HT1080 (cell line): Measurements from ENCODE around the gene FAM20C. TPM values are rescaled to one million over a fixed set of nuclear protein-coding genes. Genes with fewer than 3 reads are reported as not detected.
A peak's percentile ranks its signal among the peaks of the same experiment; 100 is the strongest.

Source experiments
- DNase-seq: peaks from one replicate; pipeline ENCODE4 v3.0.0-alpha.2; 2015; ENCODE audit warnings: low read depth
- polyA plus RNA-seq, 2 experiments: library from polyadenylated mRNA; depleted of rRNA; stranded (reverse); fragments of >200 nt; gene quantifications; 2 replicates each; pipeline ENCODE4 v1.2.3, GENCODE V29; 2015
- total RNA-seq: library from RNA; depleted of rRNA; stranded (reverse); fragments of >200 nt; shearing (Covaris generic); gene quantifications from 2 replicates; pipeline ENCODE4 v1.2.3, GENCODE V29; 2014; rRNA removed

FAM20C gene
- total RNA-seq = 24.0 and 31.3 TPM in 2 replicates
- polyA plus RNA-seq (2015; cell fraction: cytosol; rRNA removed) = 93.0 and 93.5 TPM in 2 replicates
- polyA plus RNA-seq (2015; cell fraction: nucleus; rRNA removed) = 76.3 and 88.7 TPM in 2 replicates

DNA sequence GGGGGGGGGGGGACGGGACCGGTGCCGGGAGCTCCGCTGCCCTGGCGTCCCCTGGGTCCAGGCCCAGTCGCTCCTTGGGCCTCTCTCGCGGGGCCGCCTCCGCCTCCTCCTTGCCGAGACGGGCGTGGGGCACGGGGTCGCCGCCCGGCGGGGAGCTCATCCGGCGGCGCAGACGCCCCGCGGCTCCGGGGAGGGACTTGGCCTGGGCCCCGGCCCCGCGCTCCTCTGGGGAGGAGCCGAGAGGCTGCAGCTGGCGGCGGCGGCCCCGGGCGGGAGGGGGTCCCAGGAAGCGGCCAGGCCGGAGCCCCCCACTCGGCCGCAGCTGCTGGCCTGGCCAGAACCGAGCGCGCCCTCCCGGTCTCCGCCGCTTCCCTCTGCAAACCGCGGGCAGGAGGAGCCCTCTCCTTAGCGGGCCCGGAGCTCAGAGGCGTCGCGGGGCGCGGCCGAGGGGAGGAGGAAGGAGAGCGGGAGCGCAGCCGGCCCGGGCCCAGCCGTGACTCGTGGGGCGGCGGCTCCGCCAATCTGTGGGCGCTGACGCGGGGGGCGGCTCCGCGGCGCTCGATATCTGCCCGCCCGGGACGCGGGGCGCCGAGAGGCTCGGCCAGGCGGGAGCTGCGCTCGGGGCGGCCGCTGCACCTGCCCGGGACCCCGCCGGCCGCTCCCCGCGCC is at the start of gene FAM20C:
Gene FAM20C (plus strand): TSS at position 591 of the 669 bp plus-strand sequence. CDS start 629 bp downstream, outside the sequence.
- peak; percentile 65 for DNase-seq

DNA sequence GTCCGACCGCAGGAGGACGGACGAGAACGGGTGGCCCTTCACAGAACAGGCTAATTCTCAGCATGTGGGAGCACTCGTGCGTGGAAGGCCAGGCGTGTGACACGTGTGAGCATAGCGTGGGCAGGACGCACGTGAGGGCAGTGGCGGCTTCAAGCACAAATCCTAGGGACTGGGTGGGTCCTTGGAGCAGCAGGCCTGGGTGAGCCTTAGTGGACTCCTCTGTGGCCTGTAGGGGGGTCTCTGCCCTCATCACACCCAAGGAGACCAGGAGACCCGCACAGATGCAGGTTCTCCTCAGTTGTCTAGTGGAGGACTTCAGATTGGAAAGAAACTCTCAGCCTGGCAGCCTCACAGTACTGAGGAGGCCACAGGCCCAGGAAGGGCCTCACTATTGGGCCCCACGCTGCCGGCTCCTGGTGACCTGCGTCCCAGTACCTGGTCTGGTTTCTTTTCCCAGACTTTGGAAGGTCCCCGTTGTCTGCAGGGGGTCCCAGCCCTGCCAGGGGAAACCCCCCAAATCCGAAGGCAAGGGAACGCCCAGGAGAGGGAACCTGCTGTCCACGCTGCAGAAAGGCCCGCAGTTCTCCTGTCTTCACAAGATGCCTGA is 49.1 kb upstream of the FAM20C start:
- DNase-seq = no peak

DNA sequence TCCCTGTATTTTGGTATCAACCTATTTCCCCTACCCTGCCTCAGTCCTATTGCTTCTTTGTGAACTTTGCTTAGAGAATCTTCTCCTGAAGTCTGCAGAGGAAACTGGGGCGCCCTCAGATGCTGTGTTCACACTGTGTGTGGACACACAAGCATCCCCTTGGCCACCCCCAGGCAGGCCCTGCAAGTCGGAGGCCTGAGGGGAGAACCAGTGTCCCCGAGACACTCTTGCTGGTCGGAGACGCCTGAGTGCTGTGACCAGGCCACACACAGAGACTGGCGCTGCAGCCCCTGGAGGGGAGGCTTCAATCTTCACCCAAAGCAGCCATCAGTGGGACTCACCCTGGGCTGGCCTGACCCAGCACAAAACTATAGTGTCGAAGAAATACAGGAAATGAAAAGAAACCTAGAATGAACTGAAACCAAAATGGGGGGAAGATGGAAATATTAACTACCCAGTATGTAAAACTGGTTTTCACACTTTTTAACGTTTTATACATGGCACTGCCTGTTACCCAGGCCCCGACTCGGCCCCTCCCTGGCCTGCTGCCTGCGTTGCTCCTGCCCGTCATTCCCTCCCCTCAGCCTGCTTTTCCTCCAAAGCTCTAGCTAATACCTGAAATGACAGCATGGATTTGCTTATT is 48.4 kb upstream of the FAM20C start:
- no peak for DNase-seq

DNA sequence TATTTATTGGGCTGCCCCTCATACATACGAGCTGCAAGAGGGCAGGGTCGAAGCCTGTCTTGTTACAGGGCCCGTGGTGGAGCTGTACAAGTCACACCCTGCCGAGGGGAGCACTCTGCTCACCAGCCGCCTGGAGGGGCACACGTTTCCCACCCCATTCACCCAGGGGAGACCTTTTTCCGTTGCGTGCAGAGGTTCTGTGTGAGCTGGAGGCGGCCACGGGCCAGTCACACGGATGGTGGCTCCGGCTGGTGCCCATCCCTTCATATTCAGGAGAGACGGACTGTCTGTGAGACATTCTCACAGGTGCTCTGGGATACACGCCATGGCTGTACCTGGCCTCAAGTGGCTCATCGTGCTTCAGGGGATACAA is 47.9 kb upstream of the FAM20C start:
- DNase-seq = no peak

DNA sequence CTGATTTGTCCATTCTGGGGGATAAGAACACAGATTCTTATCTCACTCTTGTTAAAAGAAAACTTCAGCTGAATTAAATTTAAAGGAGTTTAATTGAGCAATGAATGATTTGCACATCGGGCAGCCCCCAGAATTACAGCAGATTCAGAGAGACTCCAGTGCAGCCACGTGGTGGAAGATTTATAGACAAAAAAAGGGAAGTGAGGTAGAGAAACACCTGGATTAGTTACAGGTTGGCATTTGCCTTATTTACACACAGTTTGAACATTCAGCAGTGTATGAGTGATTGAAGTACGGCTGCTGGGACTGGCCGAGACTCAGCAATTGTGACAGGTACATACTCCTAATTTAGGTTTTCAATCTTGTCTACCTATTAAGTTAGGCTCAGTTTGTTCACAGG is 46.5 kb upstream of the FAM20C start:
- DNase-seq = no peak

DNA sequence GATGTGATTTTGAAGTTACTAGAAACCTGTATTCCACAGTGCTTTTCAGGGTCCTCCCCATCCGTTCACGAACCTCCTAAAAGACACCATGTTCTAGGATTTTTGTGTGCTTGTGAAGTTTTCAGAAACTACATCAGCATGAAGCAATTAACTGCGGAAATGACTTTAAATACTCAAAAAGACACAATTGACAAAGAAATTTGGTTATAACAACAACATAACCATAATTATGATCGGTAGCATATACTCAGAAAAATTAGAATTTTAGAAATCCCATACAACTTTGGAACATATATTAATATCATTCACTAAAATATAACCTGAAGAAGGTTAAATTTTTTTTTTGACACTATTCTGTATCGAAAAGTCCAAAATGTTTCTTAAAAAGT is 43.8 kb upstream of the FAM20C start:
- no peak for DNase-seq

DNA sequence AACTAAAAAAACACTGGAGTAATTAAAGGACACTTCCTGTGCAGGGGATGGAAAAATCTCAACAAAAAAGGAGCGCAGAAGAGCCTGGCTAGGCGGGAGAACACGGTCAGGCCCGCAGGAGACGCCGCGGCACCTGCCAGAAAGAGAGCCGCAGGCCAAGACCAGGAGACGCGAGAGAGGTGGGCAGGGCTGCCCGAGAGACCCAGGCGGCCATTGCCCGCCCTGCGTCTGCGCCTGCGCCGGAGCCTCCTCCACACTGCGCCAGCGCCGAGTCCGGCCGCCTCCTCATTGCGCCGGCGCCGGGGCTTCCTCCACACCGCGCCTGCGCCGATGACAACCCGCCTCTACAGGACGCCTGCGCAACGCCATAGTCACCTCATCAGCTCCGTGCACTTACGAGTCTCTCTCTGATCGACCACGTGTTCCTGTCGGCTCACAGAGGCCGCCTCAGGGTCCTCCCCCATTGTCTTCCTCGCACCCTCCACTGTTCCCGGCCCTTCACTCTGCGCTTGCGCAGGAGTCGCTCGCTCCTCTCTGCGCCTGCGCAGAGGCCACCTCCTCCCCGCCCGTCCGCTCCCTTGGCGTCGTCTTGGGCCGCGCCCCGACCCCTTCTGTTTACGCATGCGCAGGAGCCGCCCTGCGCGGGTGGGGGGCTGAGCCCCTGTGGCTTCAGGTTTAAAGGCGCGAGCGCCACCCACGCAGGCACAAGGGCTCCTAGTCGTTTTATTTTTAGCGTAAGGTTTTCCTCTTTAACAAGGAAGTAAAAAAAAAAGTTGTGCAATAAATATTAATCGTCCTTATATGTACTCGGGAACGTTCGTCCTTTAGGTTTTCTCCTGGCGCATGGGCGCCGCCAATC is 43.2 kb upstream of the FAM20C start:
- peak; percentile 98 for DNase-seq

DNA sequence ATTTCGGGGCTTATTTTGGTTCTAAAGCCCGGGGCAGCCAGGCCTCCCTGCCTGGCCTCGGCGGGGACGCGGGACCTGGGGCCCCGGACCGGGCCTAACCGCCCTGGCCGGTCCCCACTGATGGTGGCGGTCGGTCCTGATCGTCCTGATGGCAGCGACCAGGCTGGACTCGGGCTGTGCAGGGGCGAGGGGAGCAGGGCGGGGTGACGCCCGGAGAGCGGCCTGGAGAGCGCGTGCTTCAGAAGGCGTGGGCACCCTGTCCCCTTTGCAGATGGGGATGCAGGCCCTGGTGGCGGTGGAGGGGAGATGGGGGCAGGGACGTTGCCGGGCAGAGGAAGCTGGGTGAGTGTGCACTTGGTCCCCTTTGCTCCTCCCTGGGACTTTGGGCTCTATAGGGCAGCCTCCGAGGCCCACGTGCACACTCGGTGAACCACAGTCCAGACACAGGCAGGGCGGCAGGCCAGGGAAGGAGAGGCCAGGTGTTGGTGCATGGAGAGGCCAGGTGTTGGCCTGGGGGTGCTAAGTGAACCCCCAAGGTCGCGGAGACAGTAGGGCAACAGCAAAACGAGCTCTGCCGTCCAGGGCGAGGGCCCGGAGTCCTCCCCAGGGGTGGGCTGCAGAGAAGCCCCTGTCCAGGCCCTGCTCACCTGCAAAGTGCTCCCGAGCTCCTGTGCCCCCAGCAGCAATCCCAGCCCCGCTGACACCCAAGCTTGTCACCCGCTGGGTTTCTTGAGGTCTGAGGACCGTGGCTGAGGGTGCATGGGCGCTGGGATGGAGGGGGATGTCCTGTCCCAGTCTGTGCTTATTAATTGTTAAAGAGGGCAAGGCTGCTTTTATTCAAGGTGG is 42.4 kb upstream of the FAM20C start:
- DNase-seq = no peak

DNA sequence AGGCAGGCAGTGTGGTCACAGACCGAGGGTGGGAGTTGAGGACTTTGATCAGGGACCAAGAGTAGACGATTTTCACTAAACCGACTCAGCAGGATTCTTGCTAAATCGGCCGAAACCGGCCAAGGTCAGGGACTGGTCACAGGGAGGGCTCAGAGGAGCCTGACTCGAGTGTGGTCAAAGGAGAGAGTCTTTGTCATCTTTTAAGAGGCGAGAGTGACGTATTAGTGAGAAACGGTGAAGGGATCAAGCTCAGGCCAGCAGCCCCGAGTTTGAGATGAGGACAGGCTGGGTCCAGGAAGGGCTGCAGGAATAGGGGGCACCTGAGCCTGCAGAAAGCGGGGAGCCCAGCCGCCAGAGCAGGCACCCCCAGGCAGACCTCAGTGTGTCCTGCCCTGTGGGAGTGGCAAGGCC is 41.6 kb upstream of the FAM20C start:
- no peak for DNase-seq

DNA sequence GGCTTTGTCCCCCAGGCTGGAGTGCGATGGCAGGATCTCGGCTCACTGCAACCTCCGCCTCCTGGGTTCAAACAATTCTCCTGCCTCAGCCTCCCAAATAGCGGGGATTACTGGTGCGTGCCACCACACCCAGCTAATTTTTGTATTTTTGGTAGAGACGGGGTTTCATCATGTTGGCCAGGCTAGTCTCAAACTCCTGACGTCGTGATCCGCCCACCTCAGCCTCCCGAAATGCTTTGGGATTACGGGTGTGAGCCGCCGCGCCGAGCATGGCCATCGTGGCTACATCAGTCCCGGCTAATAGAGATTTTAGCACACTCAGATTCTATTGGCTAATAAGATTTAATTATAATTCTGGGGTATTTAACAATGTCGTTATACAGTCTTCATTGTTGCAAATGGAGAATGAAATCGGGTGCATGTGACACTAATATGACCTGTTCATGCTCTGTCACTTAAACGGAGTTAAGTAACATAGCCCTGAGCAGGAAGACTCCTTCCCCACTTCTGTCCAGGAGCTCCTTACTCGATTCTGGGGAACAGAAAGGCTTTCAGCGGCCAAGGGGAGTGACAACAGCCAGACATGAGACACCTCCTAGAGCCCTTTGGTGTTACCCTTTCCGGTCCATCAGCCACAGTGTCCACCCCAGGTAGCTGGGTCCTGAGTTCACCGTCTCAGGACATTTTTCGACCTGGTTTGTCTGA is 40.9 kb upstream of the FAM20C start:
- DNase-seq = no peak

DNA sequence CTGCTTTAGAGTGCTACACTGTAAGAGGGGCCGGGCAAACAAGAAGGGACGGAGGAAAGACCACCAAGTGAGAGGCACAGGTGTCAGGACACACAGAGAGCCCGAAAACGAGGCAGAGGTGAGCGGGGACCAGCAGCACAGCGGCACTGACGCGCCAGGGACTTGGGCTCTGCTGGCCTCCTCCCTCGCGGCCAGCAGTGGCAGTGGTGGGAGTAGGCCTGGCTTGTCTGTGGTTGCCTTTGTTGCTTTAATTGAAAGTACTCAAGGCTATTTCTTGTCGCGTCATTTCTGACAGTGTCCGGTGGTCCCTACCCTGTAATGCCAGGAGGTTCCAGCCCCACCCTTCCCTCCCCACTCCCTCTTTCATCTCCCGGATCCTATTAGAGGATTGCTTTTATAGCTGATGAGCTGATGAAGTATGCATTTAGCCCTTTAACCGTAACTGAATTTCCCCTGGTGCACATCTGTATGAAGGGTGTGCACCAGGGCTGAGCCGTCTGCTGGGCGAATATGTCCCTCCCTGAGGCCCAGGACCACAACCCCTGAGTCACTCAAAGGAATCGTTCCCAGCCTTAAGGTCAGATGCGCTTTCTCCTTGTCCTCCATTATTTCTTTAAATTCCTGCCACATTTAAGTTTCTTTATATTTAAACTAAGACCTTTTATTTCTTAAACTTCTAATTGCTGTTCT is 39.5 kb upstream of the FAM20C start:
- DNase-seq = no peak

DNA sequence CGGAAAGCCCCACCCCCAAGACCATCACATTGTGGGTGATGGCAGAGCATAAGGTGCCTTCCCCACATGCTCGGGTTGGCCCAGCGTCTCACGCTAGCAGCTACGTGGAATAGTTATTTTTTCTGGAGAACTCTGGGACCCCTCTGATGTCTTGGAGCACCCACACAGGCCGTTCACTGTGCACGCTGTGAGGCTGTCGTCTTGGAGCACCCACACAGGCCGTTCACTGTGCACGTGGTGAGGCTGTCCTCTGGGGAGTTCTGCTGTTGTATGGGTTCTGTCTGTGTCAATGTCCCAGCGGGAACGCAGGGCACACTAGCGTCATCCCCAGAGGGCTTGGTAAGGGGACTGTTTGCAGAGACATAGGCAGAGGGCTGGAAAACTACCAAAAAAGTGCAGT is 38.8 kb upstream of the FAM20C start:
- DNase-seq = no peak

DNA sequence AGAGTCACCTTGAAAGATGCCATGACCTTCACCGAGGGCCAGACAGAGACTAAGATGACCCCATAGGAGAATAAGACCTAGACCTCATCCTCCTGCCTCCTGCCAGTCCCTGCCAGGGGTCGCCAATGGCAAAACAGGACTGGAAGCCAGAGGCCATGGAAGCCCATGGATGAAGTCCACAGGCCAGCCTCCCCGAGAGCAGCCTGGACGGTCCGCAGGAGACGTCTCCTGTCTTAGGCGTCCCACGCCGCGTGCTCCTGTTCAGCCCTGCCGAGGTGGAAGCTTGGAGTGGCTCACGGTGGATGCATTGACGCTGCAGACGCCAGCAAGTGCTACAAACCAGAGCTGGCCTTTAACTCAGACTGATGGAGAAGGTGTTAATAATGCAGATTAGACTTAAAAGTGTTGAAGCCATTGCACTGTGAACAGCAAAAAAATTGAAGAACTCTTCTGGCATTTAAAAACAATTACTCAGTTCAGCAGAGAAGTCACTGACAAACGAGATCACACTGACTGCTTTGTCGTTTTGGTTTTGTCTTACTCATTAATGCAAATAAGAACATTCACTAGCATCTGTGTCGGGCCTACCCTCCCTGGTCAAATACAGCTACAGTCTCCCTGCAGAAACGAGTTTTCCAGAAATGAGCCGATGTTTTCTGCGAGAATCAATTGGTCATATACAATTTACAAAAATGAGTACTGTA is 38.1 kb upstream of the FAM20C start:
- no peak for DNase-seq

DNA sequence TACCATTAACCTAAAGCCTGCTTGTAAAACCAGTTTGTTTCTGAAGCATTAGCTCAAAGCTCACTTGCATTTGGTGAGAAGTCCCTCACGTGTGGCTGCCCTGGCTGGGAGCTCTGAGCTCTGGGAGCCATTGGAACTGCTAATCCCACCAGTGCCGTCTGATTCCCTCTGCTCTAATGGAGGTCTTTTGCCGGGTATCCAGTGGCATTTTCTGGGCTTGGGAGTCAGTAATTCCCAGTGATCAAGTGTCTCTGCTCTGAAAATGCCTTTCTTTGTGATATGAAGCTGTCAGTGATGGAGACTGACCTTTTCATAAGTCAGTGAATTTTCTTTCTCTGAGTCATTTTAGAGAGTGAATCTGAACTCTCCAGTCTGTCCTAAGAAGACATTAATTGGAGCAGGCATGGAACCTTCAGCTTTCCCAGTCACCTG is 36.9 kb upstream of the FAM20C start:
- peak; percentile 23 for DNase-seq

DNA sequence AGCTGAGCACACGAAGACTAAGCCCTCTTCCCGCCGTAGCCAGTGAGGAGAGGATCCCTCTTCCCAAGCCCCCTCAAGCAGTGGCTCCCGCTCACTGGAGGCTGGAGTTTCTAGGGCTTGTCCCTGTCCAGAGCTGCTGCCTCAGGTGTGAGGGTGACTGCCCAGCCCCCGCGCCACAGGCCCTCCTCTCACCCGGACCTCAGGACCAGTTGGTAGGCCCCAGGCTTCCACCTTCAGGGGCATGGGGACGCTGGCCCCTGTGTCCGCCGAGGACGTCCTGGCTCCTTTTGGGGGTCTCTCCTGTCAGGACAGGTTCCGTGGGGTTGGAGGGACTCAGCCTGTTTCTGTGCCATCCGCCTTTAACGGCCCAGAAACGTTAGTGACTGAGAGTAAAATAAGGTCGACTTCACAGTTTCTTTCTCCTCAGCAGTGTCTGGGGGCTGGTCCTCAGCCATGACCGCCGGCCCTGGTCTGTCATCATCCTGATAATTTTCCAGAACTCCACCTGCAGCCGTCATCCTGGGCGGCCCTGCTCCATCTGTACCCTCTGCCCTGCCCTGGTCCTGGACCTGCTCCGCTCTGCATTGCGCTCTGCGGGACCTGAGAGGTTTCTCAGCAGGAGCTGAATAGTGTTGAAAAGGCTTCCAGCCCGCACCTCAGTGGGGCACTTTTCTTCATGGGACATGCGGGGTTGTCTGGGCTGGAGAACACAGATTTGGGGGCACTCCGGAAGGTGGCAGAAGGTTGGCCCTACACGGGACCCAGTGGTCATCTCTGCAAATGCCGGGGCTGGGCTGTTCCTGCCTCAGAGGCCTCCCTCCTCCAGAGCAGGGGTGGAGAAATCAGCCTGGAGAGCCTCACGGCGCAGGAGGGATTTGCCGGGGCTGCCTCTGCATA is 36.0 kb upstream of the FAM20C start:
- no peak for DNase-seq

DNA sequence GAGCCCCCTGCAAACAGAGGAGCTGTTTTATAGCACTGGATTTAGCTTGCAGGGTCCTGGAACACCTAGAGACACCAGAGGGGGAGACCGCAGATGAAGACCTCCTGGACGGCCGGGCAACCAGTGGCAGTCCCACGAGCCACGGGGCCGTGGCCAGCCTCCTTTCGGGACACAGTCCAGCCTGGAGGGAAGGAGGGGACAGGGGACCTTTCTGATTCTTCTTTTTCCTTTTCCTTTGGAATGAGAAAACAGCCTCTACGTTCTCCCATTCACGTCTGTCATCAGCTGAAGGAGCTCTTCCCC is 35.4 kb upstream of the FAM20C start:
- no peak for DNase-seq

DNA sequence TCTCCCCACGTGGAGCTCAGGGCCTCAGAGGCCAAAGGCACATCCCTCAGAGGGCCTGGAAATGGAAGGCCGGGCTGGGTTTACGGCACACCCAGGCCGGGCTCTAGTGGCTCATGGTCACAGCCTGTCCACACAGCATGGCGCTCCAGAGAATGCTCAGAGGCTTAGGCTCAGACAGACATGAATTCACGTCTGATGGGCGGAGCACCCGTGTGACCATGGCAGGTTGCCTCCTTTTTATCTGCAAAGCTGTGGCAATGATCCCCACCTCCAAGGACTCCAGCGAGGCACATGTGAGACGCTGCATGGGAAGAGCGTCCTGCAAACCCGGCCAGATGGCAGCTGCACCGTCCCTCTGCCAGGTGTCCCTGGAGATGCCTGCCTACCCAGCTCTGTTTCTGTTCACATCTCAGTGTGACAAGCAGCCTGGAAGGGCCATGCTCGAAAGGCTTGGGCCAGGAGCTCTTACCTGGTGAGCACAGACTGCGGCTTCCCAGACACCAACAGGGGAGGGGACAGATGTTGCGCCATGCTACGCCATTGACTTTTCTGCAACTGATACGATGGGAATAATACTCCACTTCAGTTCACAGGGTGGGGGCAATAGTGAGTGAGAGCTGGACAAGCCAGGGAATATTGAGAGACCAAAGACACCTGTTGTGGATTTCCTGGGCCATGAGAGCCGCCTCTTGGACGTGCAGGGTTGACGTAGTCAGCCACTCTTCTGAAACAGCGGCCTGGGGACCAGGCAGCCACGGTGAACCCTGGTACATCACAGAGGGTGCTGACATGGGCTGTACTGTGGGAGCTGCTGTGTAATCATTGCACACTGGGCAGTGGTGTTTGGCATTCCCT is 34.4 kb upstream of the FAM20C start:
- no peak for DNase-seq
